ENCODE results near the gene H6PD. TPM values are rescaled to one million over a fixed set of nuclear protein-coding genes. Genes with fewer than 3 reads are reported as not detected.

Gene H6PD
- total and polyA plus RNA-seq, 8 donors = 33.0 to 63.0 (median 52.4) TPM

- Histone ChIP-seq H3K4me3 (no peak overlapping the region), H3K4me1 (peaks cover 5 to 27% of the 10 kb centered on the region in 2 donors), H3K9me3 (peaks cover 0 to 15% of the 10 kb centered on the region in 2 donors), H3K27ac (no peak overlapping the region), H3K36me3 (no peaks in the 10 kb centered on the region), H3K27me3 (peaks cover 0 to 7% of the 10 kb centered on the region in 2 donors)
- intact Hi-C loops (cut with DNase I) = loop anchor here in 1 of 2 donors (10.0 kb wide), 1 partner anchor 201 kb away; no protein-coding TSS in a partner anchor
- TF ChIP-seq, protein P1, sequence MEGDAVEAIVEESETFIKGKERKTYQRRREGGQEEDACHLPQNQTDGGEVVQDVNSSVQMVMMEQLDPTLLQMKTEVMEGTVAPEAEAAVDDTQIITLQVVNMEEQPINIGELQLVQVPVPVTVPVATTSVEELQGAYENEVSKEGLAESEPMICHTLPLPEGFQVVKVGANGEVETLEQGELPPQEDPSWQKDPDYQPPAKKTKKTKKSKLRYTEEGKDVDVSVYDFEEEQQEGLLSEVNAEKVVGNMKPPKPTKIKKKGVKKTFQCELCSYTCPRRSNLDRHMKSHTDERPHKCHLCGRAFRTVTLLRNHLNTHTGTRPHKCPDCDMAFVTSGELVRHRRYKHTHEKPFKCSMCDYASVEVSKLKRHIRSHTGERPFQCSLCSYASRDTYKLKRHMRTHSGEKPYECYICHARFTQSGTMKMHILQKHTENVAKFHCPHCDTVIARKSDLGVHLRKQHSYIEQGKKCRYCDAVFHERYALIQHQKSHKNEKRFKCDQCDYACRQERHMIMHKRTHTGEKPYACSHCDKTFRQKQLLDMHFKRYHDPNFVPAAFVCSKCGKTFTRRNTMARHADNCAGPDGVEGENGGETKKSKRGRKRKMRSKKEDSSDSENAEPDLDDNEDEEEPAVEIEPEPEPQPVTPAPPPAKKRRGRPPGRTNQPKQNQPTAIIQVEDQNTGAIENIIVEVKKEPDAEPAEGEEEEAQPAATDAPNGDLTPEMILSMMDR (IDR thresholded peaks at IDR 0.05) = no peak
- no peak for ATAC-seq
- DNase-seq = no peak
Observed at GRCh38 chr1:9284061-9284460, 49.5 kb downstream of the H6PD start.

DNA sequence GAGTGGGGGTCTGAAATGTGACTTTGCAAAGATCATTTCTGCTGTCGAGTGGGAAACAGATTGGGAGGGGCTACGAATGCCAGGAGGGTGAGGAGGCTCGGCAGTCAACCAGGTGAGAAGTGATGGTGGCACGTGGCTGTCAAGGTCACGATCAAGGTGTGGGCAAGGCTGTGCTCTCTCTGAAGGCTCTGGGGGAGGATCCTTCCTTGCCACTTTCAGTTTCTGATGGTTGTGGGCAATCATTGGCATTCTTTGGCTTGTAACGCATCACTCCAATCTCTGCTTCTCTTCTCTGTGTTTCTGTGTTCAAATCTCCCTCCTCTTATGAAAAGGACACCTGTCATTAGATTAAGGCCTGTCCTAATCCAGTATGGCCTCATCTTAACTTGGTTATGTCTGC lies 52.0 kb downstream of the H6PD start:
- H3K9me3 ChIP-seq = peaks cover 0 to 15% of the 10 kb centered on the region in 2 donors
- no peak overlapping the region for H3K27ac ChIP-seq
- H3K36me3 ChIP-seq = no peaks in the 10 kb centered on the region
- intact Hi-C loops (cut with DNase I) = loop anchor here (5.0 to 10.0 kb wide), 2 partner anchors 171 to 198 kb away; no protein-coding TSS in a partner anchor
- H3K27me3 ChIP-seq = peaks cover 0 to 6% of the 10 kb centered on the region in 2 donors
- ATAC-seq (no peak), DNase-seq (no peak)
- TF ChIP-seq, protein P1 (IDR thresholded peaks at IDR 0.05) = no peak
- H3K4me3 ChIP-seq = no peak overlapping the region
- peaks cover 3 to 29% of the 10 kb centered on the region in 2 donors for H3K4me1 ChIP-seq

- ATAC-seq (peak; percentile 39), DNase-seq (peak in 2 of 4 donors; percentile 34 to 77)
- peaks cover 0 to 15% of the 10 kb centered on the region in 2 donors for H3K9me3 ChIP-seq
- TF ChIP-seq, protein P1 (IDR thresholded peaks at IDR 0.05) = peak; percentile 89 to 92
- peaks cover 0 to 6% of the 10 kb centered on the region in 2 donors for H3K27me3 ChIP-seq
- peaks cover 3 to 36% of the 10 kb centered on the region in 2 donors for H3K4me1 ChIP-seq
- no peaks in the 10 kb centered on the region for H3K36me3 ChIP-seq
- H3K4me3 ChIP-seq = no peak overlapping the region
- intact Hi-C loops (cut with DNase I) = loop anchor here (5.0 to 10.0 kb wide), 2 partner anchors 168 to 196 kb away; no protein-coding TSS in a partner anchor
- no peak overlapping the region for H3K27ac ChIP-seq
Observed at GRCh38 chr1:9289090-9289534, 54.5 kb downstream of the H6PD start.

DNA sequence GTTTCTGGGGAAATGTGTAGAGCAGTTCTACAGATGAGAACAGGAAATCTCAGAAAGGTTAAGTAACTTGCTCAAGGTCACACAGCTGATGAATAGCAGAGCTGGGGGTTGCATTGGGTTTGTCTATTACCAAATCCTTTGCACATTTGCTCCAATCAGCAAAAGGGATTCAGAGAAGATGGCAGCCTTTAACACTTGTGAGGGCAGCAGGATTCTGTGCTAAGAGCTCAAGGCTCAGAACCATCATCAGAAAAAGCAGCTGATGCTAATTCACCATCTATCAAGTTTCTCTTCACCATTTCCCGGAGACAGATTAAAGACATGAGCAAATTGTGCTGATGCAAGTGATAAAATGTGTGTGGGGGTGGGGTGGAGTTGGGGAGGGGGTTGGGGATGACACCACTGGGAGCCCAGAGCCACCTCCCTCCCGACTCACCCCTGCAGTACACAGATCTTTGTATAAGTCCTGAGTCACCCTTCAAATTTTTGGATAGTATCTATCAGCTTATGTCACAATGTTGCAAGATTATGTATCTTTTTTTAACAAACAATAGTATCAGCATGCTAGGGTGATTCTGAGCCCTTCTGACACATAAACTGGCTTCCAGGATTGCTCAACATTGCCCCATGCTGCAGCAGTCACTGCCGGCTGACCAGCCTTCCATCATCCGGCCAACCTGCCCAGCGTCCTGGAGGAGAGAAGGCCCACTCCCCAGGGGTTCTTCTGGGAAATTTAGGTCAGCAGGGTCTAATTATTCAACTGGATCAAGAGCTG lies 55.3 kb downstream of the H6PD start:
- no peak overlapping the region for H3K4me3 ChIP-seq
- TF ChIP-seq, protein P1 (IDR thresholded peaks at IDR 0.05) = no peak
- peaks cover 0 to 6% of the 10 kb centered on the region in 2 donors for H3K27me3 ChIP-seq
- DNase-seq = peak in 1 of 4 donors; percentile 75
- H3K9me3 ChIP-seq = peaks cover 0 to 15% of the 10 kb centered on the region in 2 donors
- peak; percentile 16 for ATAC-seq
- intact Hi-C loops (cut with DNase I) = loop anchor here (5.0 to 10.0 kb wide), 3 partner anchors 147 to 195 kb away; no protein-coding TSS in a partner anchor
- H3K27ac ChIP-seq = peak overlapping the region; percentile 36 to 55
- H3K4me1 ChIP-seq = peaks cover 11 to 44% of the 10 kb centered on the region in 2 donors
- no peaks in the 10 kb centered on the region for H3K36me3 ChIP-seq

GRCh38 chr1:9291914-9292360 lies 57.4 kb downstream of the H6PD start:
- peaks cover 0 to 6% of the 10 kb centered on the region in 2 donors for H3K27me3 ChIP-seq
- DNase-seq (peak in 2 of 4 donors; percentile 69 to 84), ATAC-seq (peak; percentile 0)
- H3K36me3 ChIP-seq = no peaks in the 10 kb centered on the region
- intact Hi-C loops (cut with DNase I) = loop anchor here in 1 of 2 donors (5.0 kb wide), 1 partner anchor 145 kb away; no protein-coding TSS in a partner anchor
- H3K27ac ChIP-seq = peak overlapping the region; percentile 83 to 89
- H3K4me1 ChIP-seq = peaks cover 11 to 52% of the 10 kb centered on the region in 2 donors
- H3K9me3 ChIP-seq = peaks cover 0 to 15% of the 10 kb centered on the region in 2 donors
- TF ChIP-seq, protein P1 (IDR thresholded peaks at IDR 0.05) = no peak
- H3K4me3 ChIP-seq = peak overlapping the region; percentile 74 to 90

Data from left lung (tissue), 10 donors.